Fibroblast of pulmonary artery (primary cell): ENCODE measurements around the gene CASP7.

Experiments
- DNase-seq: peaks from one replicate; pipeline ENCODE4 v3.0.0-alpha.2; 2010; ENCODE audit warnings: low read depth
- H3K4me3 ChIP-seq: replicated peaks from 2 replicates; pipeline ENCODE4 v1.5.1; 2011; ENCODE audit warnings: low read depth, mild to moderate bottlenecking, control low read depth, low read length, moderate library complexity
- CTCF ChIP-seq: IDR thresholded peaks from 2 replicates; pipeline ENCODE4 v1.5.1; 2011; ENCODE audit warnings: mild to moderate bottlenecking, control low read depth, low read length, inconsistent platforms; ENCODE audit errors: missing control alignments

Gene CASP7

GRCh38 chr10:113686028-113686427 is 6.3 kb downstream of the CASP7 start:
- TF ChIP-seq CTCF: no peak
- no peak overlapping the region for H3K4me3 ChIP-seq
- DNase-seq: no peak

- no peak for TF ChIP-seq CTCF
- H3K4me3 ChIP-seq: no peak overlapping the region
- no peak for DNase-seq
These were observed 7.3 kb downstream of the CASP7 start for GRCh38 chr10:113687037-113687436.

GRCh38 chr10:113689057-113689456 is 9.3 kb downstream of the CASP7 start:
- no peak for TF ChIP-seq CTCF
- H3K4me3 ChIP-seq: no peak overlapping the region
- no peak for DNase-seq

GRCh38 chr10:113689574-113689973 is 9.9 kb downstream of the CASP7 start:
- no peak for TF ChIP-seq CTCF
- DNase-seq: no peak
- H3K4me3 ChIP-seq: no peak overlapping the region

GRCh38 chr10:113690749-113691148 is 11.0 kb downstream of the CASP7 start:
- H3K4me3 ChIP-seq: no peak overlapping the region
- no peak for DNase-seq
- no peak for TF ChIP-seq CTCF

- no peak for TF ChIP-seq CTCF
- H3K4me3 ChIP-seq: no peak overlapping the region
- DNase-seq: no peak
These were observed 11.7 kb downstream of the CASP7 start for GRCh38 chr10:113691381-113691780.

- no peak for DNase-seq
- no peak for TF ChIP-seq CTCF
- no peak overlapping the region for H3K4me3 ChIP-seq
These were observed 12.6 kb downstream of the CASP7 start for GRCh38 chr10:113692271-113692670.
